ENCODE data around the gene SGCD. TPM values are rescaled to one million over a fixed set of nuclear protein-coding genes. Genes with fewer than 3 reads are reported as not detected.

The SGCD gene
- total and polyA plus RNA-seq, 8 donors, result 10.4 to 15.8 (median 12.5) TPM

DNA sequence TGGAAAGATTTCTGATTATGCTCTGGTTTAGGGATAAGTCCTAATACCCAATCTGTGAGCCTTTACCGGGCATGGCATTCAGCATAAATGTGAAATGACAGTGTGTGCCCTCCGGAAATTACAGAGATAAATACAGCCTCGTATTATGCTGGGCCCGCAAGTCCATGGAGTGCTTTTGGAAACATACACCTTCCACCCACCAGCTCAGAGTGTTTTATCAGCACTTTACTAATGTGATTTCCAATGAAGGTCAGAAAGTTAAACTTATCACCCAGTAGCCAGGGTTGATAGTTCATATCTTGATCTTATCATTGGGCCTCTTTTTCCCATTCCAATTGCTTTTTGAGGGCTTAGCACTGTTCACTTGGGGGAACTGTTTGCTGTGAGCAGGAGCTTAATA is 94.8 kb downstream of the SGCD start:
- no peaks in the 10 kb centered on the region for H3K36me3 ChIP-seq
- H3K27ac ChIP-seq, result no peak overlapping the region
- H3K9me3 ChIP-seq, result no peaks in the 10 kb centered on the region
- no peak for TF ChIP-seq CTCF (IDR thresholded peaks at IDR 0.05)
- H3K4me3 ChIP-seq, result no peak overlapping the region
- no peaks in the 10 kb centered on the region for H3K27me3 ChIP-seq
- intact Hi-C loops (cut with DNase I), result no loop called here
- H3K4me1 ChIP-seq, result no peaks in the 10 kb centered on the region
- DNase-seq (no peak), ATAC-seq (no peak)

DNA sequence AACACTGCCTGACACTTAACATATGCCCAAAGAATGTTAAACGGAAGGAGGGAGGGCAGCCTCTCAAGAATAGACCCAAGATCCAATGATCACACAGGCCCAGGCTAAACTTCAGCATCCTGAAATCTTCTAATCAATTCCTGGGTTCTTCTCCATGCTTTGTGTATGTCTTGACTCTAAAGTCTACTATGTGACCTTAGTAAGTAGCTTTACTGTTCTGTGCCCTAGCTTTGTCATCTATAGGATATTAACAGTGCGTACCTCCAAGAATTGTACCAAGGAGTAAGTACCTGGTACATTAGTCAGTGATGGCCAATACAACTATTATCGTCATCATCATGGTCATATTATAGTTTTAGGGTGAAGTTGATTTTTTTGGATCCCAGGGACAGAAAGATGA is 96.6 kb downstream of the SGCD start:
- DNase-seq (no peak), ATAC-seq (no peak)
- Histone ChIP-seq H3K4me1 (no peaks in the 10 kb centered on the region), H3K4me3 (no peak overlapping the region), H3K27me3 (no peaks in the 10 kb centered on the region), H3K36me3 (no peaks in the 10 kb centered on the region), H3K9me3 (no peaks in the 10 kb centered on the region), H3K27ac (no peak overlapping the region)
- intact Hi-C loops (cut with DNase I), result no loop called here
- TF ChIP-seq CTCF (IDR thresholded peaks at IDR 0.05), result no peak

GRCh38 chr5:156427315-156427714 is 100.4 kb downstream of the SGCD start:
- no peaks in the 10 kb centered on the region for H3K36me3 ChIP-seq
- no peak for DNase-seq
- ATAC-seq, result no peak
- H3K27me3 ChIP-seq, result no peaks in the 10 kb centered on the region
- TF ChIP-seq CTCF (IDR thresholded peaks at IDR 0.05), result no peak
- no peaks in the 10 kb centered on the region for H3K4me1 ChIP-seq
- H3K27ac ChIP-seq, result no peak overlapping the region
- no peak overlapping the region for H3K4me3 ChIP-seq
- no peaks in the 10 kb centered on the region for H3K9me3 ChIP-seq
- intact Hi-C loops (cut with DNase I), result no loop called here

DNA sequence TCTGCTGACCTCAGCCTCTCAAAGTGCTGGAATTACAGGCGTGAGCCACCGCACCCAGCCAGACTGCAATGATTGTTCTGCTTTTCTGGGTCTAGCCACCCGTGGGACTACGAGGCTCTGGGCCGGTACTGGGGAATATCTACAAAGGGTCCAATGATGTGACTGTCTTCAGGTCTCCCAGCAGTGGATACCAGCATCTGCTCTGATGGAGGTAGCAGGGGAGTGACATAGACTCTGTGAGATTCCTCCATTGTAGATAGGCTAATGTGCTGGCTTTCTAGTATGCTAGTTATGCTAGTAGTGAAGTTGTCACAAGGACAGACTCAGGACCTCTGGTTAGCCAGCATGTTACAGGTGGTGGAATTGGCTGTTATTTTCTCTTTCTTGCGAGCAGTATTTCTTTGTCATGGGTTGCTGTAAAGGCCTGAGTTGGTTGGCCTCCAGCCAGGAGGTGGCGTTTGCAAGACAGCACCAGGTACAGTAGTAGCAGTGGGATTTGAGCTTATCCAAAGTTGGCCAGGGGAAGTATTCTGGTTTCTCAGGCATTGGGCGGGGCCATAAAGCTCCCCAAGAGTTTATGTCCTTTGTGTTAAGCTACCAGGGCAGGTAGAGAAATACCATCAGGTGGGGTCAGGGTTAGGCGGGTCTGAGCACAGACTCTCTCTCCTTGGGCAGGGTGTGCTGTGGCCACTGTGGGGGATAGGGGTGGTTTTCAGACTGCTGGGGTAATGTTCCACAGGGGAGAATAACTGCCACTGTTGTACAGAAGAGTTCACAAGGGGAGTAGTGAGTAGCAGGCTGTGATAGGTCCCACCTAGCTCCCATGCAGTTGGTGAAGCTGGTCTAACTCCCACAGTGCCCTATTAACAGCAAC is 105.2 kb downstream of the SGCD start:
- intact Hi-C loops (cut with DNase I), result no loop called here
- no peak for ATAC-seq
- H3K27me3 ChIP-seq, result no peaks in the 10 kb centered on the region
- no peak overlapping the region for H3K27ac ChIP-seq
- no peak overlapping the region for H3K4me3 ChIP-seq
- H3K9me3 ChIP-seq, result no peaks in the 10 kb centered on the region
- no peak for TF ChIP-seq CTCF (IDR thresholded peaks at IDR 0.05)
- no peak for DNase-seq
- no peaks in the 10 kb centered on the region for H3K36me3 ChIP-seq
- H3K4me1 ChIP-seq, result no peaks in the 10 kb centered on the region

- intact Hi-C loops (cut with DNase I), result no loop called here
- Histone ChIP-seq H3K27me3 (no peaks in the 10 kb centered on the region), H3K4me3 (no peak overlapping the region), H3K4me1 (no peaks in the 10 kb centered on the region), H3K9me3 (no peaks in the 10 kb centered on the region), H3K27ac (no peak overlapping the region), H3K36me3 (no peaks in the 10 kb centered on the region)
- ATAC-seq (no peak), DNase-seq (no peak)
- TF ChIP-seq CTCF (IDR thresholded peaks at IDR 0.05), result no peak
Observed at GRCh38 chr5:156432830-156433105, 105.8 kb downstream of the SGCD start.
